Caco-2 (cell line): Measurements from ENCODE around the gene CCL26. TPM values are rescaled to one million over a fixed set of nuclear protein-coding genes. Genes with fewer than 3 reads are reported as not detected.
"Not testable (repeated sequence)": the region's sequence is repeated elsewhere in the genome, so short reads cannot be mapped to it uniquely, and the experiment has no call there.

Source experiments
- BruUV-seq: library from RNA; stranded (reverse); fragments of 400-500 nt; replicated peaks from 2 replicates; lab custom pipeline; 2021; lab: Mats Ljungman, UMichigan
- CTCF ChIA-PET: fragments of 300-600 bp; sonication (Branson Sonifier 250); formaldehyde crosslinking; loops from one replicate; lab custom pipeline; 2022; ENCODE audit warnings: antibody characterized with exemption; lab: Charles Lee
- POLR2A ChIA-PET: fragments of 300-600 bp; sonication (Branson Sonifier 250); formaldehyde crosslinking; loops from one replicate; lab custom pipeline; 2022; ENCODE audit warnings: antibody characterized with exemption; lab: Charles Lee
- DNase-seq, 2 experiments: peaks; one replicate each; pipeline versions ENCODE4 v3.0.0 to v3.0.0-alpha.2; 2020 to 2022
- H3K27me3 ChIP-seq: replicated peaks from 2 replicates; pipeline ENCODE4 v1.6.0; 2011; ENCODE audit warnings: low read length; ENCODE audit not compliant: control insufficient read depth, insufficient read depth
- H3K36me3 ChIP-seq: 2 replicates; pipeline ENCODE4 v1.5.1; 2011; ENCODE audit warnings: low read length; ENCODE audit not compliant: control insufficient read depth, insufficient read depth
- H3K4me1 ChIP-seq: fragments of 250-450 bp; sonication (Bioruptor Pico); 2 replicates; pipeline ENCODE4 v1.5.1; 2020; ENCODE audit warnings: mild to moderate bottlenecking
- H3K4me3 ChIP-seq: 2 replicates; pipeline ENCODE4 v1.5.1; 2011; ENCODE audit warnings: low read depth, mild to moderate bottlenecking, control low read depth, low read length
- H3K9me3 ChIP-seq: fragments of 250-450 bp; sonication (Bioruptor Pico); 2 replicates; pipeline ENCODE4 v1.5.1; 2020; ENCODE audit warnings: mild to moderate bottlenecking, moderate library complexity
- H3K27ac Mint-ChIP-seq: one replicate; pipeline ENCODE4 v1.8.0; 2022; ENCODE audit warnings: mixed read lengths; ENCODE audit not compliant: unreplicated experiment
- H3K27me3 Mint-ChIP-seq: one replicate; pipeline ENCODE4 v1.8.0; 2022; ENCODE audit warnings: mixed read lengths; ENCODE audit not compliant: insufficient read depth, unreplicated experiment
- H3K36me3 Mint-ChIP-seq: one replicate; pipeline ENCODE4 v1.8.0; 2022; ENCODE audit warnings: mild to moderate bottlenecking, mixed read lengths; ENCODE audit not compliant: insufficient read depth, unreplicated experiment
- H3K4me1 Mint-ChIP-seq: one replicate; pipeline ENCODE4 v1.8.0; 2022; ENCODE audit warnings: low read depth, mixed read lengths; ENCODE audit not compliant: unreplicated experiment
- H3K4me3 Mint-ChIP-seq: one replicate; pipeline ENCODE4 v1.8.0; 2022; ENCODE audit warnings: mild to moderate bottlenecking, moderate library complexity, mixed read lengths; ENCODE audit not compliant: unreplicated experiment
- H3K9me3 Mint-ChIP-seq: one replicate; pipeline ENCODE4 v1.8.0; 2022; ENCODE audit warnings: mixed read lengths; ENCODE audit not compliant: unreplicated experiment
- CTCF ChIP-seq, 2 experiments: fragments of 200-600 bp in 1 of 2; IDR thresholded peaks; 1 replicate in 1 of 2; 2 replicates in 1 of 2; pipeline versions ENCODE4 v1.5.1 to v1.8.0; 2011 to 2022; ENCODE audit warnings: antibody characterized with exemption in 1 of 2, control low read depth in 1 of 2, inconsistent platforms in 1 of 2, low read depth in 1 of 2, low read length in 1 of 2, mild to moderate bottlenecking in 1 of 2, moderate library complexity in 1 of 2; ENCODE audit not compliant: insufficient read depth in 1 of 2, severe bottlenecking in 1 of 2, unreplicated experiment in 1 of 2
- intact Hi-C: fragments of 100-400 bp; cut with micrococcal nuclease; formaldehyde crosslinking; loops from one replicate; pipeline ENCODE4 v1.10.0; 2022; ENCODE audit not compliant: unreplicated experiment
- total RNA-seq: library from RNA; stranded (reverse); gene quantifications from 2 replicates; pipeline ENCODE4 v1.2.3, GENCODE V29; 2022

CCL26 gene
- total RNA-seq, 1 experiment from 2014 or later = not detected

- Histone ChIP-seq H3K9me3 (no peaks in the 10 kb centered on the region), H3K36me3 (no peaks in the 10 kb centered on the region), H3K4me3 (no peak overlapping the region), H3K4me1 (no peaks in the 10 kb centered on the region), H3K27me3 (no peaks in the 10 kb centered on the region)
- intact Hi-C loops = no loop called here
- Mint-ChIP-seq H3K27me3 (peaks cover 3% of the 10 kb centered on the region), H3K9me3 (no peaks in the 10 kb centered on the region), H3K36me3 (no peaks in the 10 kb centered on the region), H3K4me3 (no peak overlapping the region), H3K4me1 (peaks cover 5% of the 10 kb centered on the region), H3K27ac (no peak overlapping the region)
- ChIA-PET CTCF (interaction anchor here (0.7 kb wide), 1 partner anchor 166 kb away, joined by 3 read pairs; no protein-coding TSS in a partner anchor), POLR2A (no interaction called here)
- no peak for TF ChIP-seq CTCF (IDR thresholded peaks at IDR 0.05; ENCODE audit: insufficient read depth in 1 of 2, low read depth in 1 of 2, low read length in 1 of 2, severe bottlenecking in 1 of 2, unreplicated experiment in 1 of 2)
- no TSS peak for BruUV-seq
- DNase-seq = no peak
Observed at GRCh38 chr7:75732016-75732521, 39.9 kb downstream of the CCL26 start.

DNA sequence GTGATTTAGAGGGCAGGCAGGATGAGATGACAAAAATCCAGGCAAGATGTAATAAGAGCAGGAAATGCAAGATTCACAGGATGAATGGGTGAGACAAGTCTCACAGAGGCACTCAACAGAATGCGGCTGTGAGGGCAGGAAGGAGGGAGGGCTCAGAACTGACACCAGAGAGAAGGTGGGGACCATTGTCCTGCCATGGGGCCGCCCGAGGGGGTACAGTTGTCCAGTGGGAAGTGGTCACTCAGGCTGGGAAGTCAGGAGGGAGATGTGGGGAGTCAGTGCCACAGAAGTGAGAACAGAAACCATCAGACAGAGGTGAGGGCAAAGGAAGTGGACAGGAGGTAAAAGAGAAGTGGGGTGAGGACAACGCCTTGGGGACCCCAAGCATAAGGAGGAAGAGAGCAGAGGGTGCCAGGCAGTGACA lies 42.1 kb downstream of the CCL26 start:
- ChIA-PET CTCF (no interaction called here), POLR2A (no interaction called here)
- Histone ChIP-seq H3K4me3 (no peak overlapping the region), H3K9me3 (no peaks in the 10 kb centered on the region), H3K27me3 (no peaks in the 10 kb centered on the region), H3K36me3 (no peaks in the 10 kb centered on the region), H3K4me1 (no peaks in the 10 kb centered on the region)
- H3K27ac Mint-ChIP-seq = no peak overlapping the region
- no peaks in the 10 kb centered on the region for H3K36me3 Mint-ChIP-seq
- TF ChIP-seq CTCF (IDR thresholded peaks at IDR 0.05; ENCODE audit: insufficient read depth in 1 of 2, low read depth in 1 of 2, low read length in 1 of 2, severe bottlenecking in 1 of 2, unreplicated experiment in 1 of 2) = no peak
- intact Hi-C loops = no loop called here
- no peaks in the 10 kb centered on the region for H3K9me3 Mint-ChIP-seq
- peaks cover 5% of the 10 kb centered on the region for H3K4me1 Mint-ChIP-seq
- H3K4me3 Mint-ChIP-seq = no peak overlapping the region
- H3K27me3 Mint-ChIP-seq = no peaks in the 10 kb centered on the region
- DNase-seq = no peak
- BruUV-seq = no TSS peak

- intact Hi-C loops = no loop called here
- Mint-ChIP-seq H3K27me3 (no peaks in the 10 kb centered on the region), H3K27ac (no peak overlapping the region), H3K36me3 (no peaks in the 10 kb centered on the region), H3K4me3 (no peak overlapping the region), H3K4me1 (peaks cover 5% of the 10 kb centered on the region), H3K9me3 (no peaks in the 10 kb centered on the region)
- H3K4me1 ChIP-seq = no peaks in the 10 kb centered on the region
- no peaks in the 10 kb centered on the region for H3K27me3 ChIP-seq
- no peak overlapping the region for H3K4me3 ChIP-seq
- CTCF ChIA-PET = interaction anchor here (1.3 kb wide), 1 partner anchor 34 kb away, joined by 5 read pairs; no protein-coding TSS in a partner anchor
- no peaks in the 10 kb centered on the region for H3K9me3 ChIP-seq
- POLR2A ChIA-PET = no interaction called here
- no TSS peak for BruUV-seq
- DNase-seq = no peak
- TF ChIP-seq CTCF (IDR thresholded peaks at IDR 0.05; ENCODE audit: insufficient read depth in 1 of 2, low read depth in 1 of 2, low read length in 1 of 2, severe bottlenecking in 1 of 2, unreplicated experiment in 1 of 2) = no peak
- H3K36me3 ChIP-seq = no peaks in the 10 kb centered on the region
Observed at GRCh38 chr7:75727881-75728593, 44.0 kb downstream of the CCL26 start.

DNA sequence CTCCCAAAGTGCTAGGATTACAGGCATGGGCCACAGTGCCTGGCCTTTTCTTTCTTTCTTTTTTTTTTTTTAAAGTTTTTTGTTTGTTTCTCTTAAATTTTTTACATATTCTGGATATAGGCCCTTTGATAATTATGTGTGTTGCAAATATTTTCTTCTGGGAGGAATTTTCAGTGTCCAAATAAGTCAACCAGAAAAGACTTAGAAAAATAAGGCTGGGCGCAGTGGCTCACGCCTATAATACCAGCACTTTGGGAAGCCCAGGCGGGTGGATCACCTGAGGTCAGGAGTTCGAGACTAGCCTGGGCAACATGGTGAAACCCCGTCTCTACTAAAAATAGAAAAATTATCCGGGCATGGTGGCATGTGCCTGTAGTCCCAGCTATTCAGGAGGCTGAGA lies 44.7 kb downstream of the CCL26 start:
- BruUV-seq, H3K27me3 ChIP-seq, H3K4me1 Mint-ChIP-seq, H3K36me3 ChIP-seq, H3K27ac Mint-ChIP-seq, intact Hi-C loops, H3K4me1 ChIP-seq, POLR2A ChIA-PET, H3K4me3 ChIP-seq, H3K9me3 ChIP-seq, H3K36me3 Mint-ChIP-seq, H3K4me3 Mint-ChIP-seq, H3K27me3 Mint-ChIP-seq, DNase-seq, H3K9me3 Mint-ChIP-seq: not testable (repeated sequence)
- CTCF ChIA-PET = interaction anchor here (1.3 kb wide), 1 partner anchor 35 kb away, joined by 5 read pairs; no protein-coding TSS in a partner anchor
